Measurements from ENCODE around the gene SMARCA5.
"Not testable (repeated sequence)": the region's sequence is repeated elsewhere in the genome, so short reads cannot be mapped to it uniquely, and the experiment has no call there.

SMARCA5 gene
- 371 to 411 reads per million in 2 donors for total RNA-seq

DNA sequence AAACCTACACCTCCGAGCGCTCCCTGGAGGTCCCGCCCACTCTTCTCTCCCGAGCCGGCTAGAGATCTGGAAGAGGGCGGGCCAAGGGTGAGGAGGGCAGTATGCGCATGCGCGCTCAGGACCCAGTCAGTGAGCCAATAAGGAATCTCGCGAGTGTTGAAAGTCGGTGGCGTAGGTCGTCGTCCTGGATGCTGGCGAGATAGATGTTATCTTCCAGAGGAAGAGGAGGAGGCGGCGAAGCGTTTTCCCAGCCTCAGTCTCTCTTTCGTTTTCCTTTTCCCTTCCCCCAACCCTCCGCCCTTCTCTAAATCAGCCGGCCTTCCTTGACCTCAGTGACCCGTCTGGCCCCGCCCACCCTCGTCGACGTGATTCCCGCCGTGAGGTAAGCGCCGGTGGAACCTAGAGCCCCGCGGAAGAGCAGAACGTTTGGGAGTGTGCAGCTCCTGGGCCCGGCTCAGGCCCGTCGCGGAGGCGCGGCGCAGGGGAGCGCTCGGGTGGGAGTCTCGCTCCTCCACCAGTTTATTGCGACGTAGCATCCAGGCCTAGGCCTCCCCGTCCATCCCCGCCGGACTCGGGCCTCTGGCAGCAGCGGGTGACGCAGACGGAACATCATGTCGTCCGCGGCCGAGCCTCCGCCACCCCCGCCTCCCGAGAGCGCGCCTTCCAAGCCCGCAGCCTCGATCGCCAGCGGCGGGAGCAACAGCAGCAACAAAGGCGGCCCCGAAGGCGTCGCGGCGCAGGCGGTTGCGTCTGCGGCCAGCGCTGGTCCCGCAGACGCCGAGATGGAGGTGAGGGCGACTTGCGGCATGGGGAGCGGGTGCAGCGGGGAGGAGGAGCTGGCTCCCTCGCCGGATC, at the start of gene SMARCA5:
SMARCA5 (plus strand) TSS at position 389 of the 855 bp plus-strand sequence; CDS start at position 612, 223 bp downstream.
- DNase-seq = peak; percentile 84 to 99 (median 94)

DNA sequence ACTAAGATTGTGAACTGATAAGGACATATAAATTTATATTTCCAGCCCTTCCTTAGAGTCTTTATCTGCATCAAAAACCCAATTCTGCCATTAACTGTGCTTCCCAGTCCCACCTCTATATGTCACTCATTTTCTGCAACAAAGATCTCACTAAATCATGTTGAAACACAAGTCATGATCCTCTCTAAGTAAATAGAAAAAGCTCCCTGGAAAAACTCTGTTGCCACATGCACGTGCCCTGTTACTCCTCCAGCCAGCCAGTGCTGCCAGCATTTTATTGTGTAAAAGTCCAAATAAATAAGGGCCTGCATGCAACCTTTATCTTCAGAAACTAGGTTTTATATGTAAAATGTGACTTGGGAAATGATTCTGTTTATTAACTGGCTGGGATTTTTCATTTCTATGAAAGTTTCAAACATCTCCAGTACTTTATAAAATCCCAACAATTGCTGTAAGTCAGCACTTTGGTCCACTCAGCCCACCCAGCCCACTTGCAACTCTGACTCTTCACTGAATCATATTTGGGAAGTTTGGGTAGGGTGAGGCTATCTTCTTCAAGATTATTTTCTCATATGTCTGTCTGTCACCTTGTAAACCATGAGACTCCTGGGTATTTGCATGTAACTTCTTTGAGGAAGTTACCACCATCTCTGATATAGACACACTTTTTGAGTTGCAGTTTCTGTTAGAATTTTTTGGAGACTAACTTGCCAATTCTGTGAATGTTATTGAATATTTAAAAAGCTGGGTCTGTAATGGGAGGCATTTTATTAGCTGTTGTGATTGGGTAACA, 40.0 kb upstream of the SMARCA5 start:
- no peak for DNase-seq

GRCh38 chr4:143477487-143477886, 36.0 kb upstream of the SMARCA5 start:
- no peak for DNase-seq

GRCh38 chr4:143481361-143481760, 32.1 kb upstream of the SMARCA5 start:
- DNase-seq = no peak

DNA sequence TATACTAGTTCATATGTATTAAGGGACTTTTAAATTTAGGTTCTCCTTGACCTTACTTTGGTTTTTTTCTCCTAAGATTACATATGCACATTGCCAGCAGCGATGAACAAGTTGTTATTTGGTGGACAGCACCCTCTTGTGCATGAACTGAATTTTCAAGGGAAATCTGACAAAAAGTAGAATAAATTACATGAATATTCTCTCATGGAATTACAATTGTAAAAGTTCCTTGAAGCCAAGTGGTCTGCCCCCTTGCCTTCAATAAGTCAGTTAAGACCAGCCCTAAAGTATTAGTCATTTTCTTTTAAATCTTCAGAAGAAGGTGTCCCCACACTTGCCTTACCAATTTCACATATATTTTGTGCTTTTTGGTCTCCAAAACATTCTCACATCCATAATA, 30.7 kb upstream of the SMARCA5 start:
- peak in 1 of 5 experiments; percentile 21 for DNase-seq

GRCh38 chr4:143486314-143486713, 27.2 kb upstream of the SMARCA5 start:
- DNase-seq = no peak

GRCh38 chr4:143488687-143489086, 24.8 kb upstream of the SMARCA5 start:
- no peak for DNase-seq

DNA sequence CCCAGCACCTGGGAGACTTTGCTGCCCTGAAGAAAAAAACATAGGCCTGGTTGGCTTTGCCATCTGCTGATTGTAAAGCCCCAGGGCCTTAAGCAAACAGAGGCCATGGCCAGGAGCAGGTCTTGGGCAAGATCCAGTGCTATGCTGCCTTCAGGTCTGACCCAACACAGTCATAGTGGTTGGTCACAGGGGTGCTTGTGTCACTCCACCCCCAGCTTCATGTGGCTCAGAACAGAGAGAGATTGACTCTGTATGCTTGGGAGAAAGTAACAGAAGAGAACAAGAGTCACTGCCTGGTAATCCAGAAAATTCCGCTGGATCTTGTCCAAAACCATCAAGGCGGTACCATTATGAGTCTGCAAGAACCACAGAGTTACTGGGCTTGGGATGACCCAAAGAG, 24.4 kb upstream of the SMARCA5 start:
- DNase-seq = no peak

- DNase-seq = no peak
These were observed 15.5 kb upstream of the SMARCA5 start for GRCh38 chr4:143498021-143498420.

DNA sequence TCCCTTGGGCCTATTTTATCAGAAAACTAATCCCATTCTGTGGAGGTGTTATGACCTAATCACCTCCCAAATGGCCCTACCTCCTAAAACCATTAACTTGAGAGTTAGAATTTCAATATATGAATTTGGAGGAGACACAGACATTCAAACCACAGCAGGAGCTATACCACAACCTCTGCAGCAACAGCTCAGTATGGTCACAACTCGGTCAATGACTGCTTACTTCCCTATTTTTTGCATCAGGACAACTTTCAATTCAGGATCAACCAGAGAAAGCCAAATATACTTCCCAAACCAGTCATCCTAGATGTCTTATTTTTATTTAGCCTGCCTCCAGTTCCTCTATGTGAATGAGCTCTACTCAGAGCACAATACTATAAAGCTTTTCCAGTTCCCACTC, 11.3 kb upstream of the SMARCA5 start:
- no peak for DNase-seq

GRCh38 chr4:143506031-143506430, 7.5 kb upstream of the SMARCA5 start:
- DNase-seq = no peak

- no peak for DNase-seq
These were observed 1.6 kb upstream of the SMARCA5 start for GRCh38 chr4:143511906-143512305.

GRCh38 chr4:143512978-143513313, 556 bp upstream of the SMARCA5 start:
- peak in 1 of 5 experiments; percentile 82 for DNase-seq

- DNase-seq = no peak
These were observed 630 bp downstream of the SMARCA5 start for GRCh38 chr4:143514169-143514495.

GRCh38 chr4:143514497-143514896, 995 bp downstream of the SMARCA5 start:
- DNase-seq = peak in 2 of 5 experiments; percentile 9 to 21

- DNase-seq = peak in 1 of 5 experiments; percentile 2
These were observed 1.4 kb downstream of the SMARCA5 start for GRCh38 chr4:143514901-143515300.

- DNase-seq = no peak
These were observed 2.4 kb downstream of the SMARCA5 start for GRCh38 chr4:143515905-143516304.

DNA sequence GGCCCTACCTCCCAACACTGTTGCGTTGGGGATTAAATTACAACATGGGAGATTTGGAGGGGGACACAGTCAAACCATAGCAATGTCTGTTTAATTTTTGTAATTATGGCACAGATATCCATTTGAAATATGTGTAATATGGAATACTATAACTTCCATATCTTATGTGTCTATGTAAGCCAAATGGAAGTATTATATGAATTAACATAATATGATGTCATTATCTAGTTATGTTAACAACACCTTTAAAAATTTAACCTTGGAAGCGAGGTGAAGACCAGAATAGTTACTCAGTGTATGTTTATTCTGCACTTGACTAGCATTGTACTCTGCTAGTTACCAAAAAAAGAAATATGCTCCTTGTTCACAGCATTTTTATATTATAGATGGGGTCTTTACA, 4.3 kb downstream of the SMARCA5 start:
- no peak for DNase-seq

- DNase-seq = no peak
These were observed 10.7 kb downstream of the SMARCA5 start for GRCh38 chr4:143524211-143524610.

GRCh38 chr4:143528046-143528445, 14.5 kb downstream of the SMARCA5 start:
- DNase-seq = not testable (repeated sequence)

DNA sequence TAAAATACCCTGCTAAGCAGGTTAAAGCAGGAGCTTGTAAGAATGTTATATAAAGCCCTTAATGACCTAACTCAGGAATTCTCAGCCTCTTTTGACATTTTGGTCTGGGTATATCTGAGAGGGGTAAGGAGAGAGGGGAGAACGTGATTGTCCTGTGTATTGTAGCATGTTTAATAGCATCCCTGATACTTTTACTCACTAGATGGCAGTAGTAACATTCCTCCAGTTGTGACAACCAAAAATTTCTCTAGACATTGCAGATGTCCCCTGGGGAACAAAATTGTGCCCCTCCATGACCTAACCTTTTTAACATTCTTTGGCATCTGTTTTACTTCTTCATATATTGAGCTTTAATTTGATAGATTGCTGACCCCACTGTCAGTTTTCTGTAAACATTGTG, 17.9 kb downstream of the SMARCA5 start:
- peak in 1 of 5 experiments; percentile 8 for DNase-seq

DNA sequence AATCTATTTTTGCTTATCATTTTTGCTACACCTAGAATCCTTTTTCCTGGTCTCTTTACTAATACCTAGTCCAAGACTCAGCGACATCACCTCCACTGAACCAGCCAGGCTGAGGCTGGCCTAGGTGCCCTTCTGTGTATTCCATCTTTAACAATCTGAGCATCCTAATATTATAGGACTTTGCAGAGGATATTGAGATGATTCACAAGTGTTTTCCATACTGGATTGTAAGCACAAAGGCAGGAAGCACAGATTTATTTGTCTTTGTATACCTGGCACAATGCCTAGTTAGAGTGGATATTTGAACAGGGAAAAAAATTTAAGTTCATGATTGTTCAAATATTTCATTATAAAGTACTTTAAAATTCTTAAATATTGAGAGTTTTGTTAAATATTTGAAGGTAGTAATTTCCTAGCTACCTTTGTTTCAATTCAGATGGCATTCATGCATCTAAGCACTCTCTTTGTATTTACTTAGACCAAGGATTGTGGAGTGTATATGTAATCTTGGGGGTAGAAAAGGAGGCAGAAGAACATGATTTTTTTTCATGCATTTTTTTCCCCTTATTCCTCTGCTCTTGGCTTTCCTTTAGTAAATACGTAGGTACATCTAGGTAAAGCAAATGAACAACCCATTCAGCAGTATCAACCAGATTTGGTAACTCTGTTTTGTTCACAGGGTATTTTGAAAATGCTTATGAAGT, 18.4 kb downstream of the SMARCA5 start:
- DNase-seq = no peak

GRCh38 chr4:143538979-143539669, 25.6 kb downstream of the SMARCA5 start:
- no peak for DNase-seq

All from T-helper 2 cell (primary cell).